HUES64 (cell line): Measurements from ENCODE around the gene SLC43A1.
"Not testable (repeated sequence)": the region's sequence is repeated elsewhere in the genome, so short reads cannot be mapped to it uniquely, and the experiment has no call there.

ENCODE experiments used
- H3K27ac ChIP-seq: 2 replicates; pipeline ENCODE4 v1.7.0; 2013; ENCODE audit warnings: low read depth, low read length, inconsistent platforms
- H3K27me3 ChIP-seq: 2 replicates; pipeline ENCODE4 v1.6.1; 2013; ENCODE audit warnings: mild to moderate bottlenecking, low read length; ENCODE audit not compliant: insufficient read depth
- H3K36me3 ChIP-seq: 2 replicates; pipeline ENCODE4 v1.6.1; 2013; ENCODE audit warnings: mild to moderate bottlenecking, low read length; ENCODE audit not compliant: insufficient read depth
- H3K4me1 ChIP-seq: 2 replicates; pipeline ENCODE4 v1.6.1; 2013; ENCODE audit warnings: mild to moderate bottlenecking, low read length, moderate library complexity; ENCODE audit not compliant: insufficient read depth
- H3K4me3 ChIP-seq: 2 replicates; pipeline ENCODE4 v1.5.1; 2013; ENCODE audit warnings: mild to moderate bottlenecking, low read length, moderate library complexity
- H3K9ac ChIP-seq: 2 replicates; pipeline ENCODE4 v1.6.1; 2013; ENCODE audit warnings: mild to moderate bottlenecking, low read depth, low read length
- H3K9me3 ChIP-seq: 2 replicates; pipeline ENCODE4 v1.6.1; 2013; ENCODE audit warnings: low read depth, low read length; ENCODE audit not compliant: insufficient read depth
- WGBS: fragments of 150-250, 120-280 bp; methylation state at CpG from one replicate; pipeline ENCODE4 v1.1.7; 2013; ENCODE audit warnings: missing lambda C conversion rate; 5-methylcytosine and 5-hydroxymethylcytosine counted together

The SLC43A1 gene

DNA sequence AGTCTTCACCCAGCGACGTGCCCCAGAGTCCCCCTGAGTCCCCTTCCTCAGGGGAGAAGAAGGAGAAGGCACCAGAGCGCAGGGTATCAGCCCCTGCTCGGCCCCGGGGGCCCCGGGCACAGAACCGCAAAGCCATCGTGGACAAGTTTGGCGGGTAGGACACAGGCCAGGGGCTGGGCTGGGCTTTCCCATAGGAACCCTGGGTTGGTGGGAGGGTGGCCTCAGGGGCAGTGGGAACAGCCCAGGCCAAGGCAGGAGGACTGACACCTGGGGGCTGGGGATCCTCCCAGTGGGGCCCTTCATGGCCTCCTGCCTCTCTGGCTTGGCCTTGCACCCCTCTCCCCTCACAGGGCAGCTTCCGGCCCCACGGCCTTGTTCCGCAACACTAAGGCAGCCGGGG is 30.4 kb upstream of the SLC43A1 start:
- Histone ChIP-seq H3K9ac (no peak overlapping the region), H3K27me3 (no peaks in the 10 kb centered on the region; the same call in 1 of the 2 replicates), H3K4me3 (no peak overlapping the region), H3K9me3 (no peaks in the 10 kb centered on the region), H3K36me3 (peaks cover 17% of the 10 kb centered on the region), H3K27ac (no peak overlapping the region), H3K4me1 (peaks cover 9% of the 10 kb centered on the region)
- 94% methylated on average over 13 of the region's 13 CpGs for WGBS

DNA sequence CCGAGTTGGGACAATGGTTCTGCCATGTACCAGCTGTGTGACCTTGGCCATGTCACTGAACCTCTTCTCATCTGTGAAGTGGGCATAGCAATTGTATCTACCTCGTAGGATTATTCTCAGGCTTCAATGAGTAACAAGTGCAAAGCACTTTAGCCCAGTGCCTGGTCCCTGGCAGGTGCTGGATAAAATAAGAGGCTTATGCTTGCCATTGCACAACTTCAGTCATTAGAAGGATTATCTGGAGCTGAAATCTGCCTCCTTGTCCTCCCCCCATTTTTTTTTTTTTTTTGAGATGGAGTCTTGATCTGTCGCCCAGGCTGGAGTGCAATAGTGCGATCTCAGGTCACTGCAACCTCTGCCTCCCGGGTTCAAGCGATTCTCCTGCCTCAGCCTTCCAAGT is 29.1 kb upstream of the SLC43A1 start:
- Histone ChIP-seq H3K4me3 (no peak overlapping the region), H3K9me3 (no peaks in the 10 kb centered on the region), H3K36me3 (peaks cover 3% of the 10 kb centered on the region), H3K9ac (no peak overlapping the region), H3K4me1 (peaks cover 9% of the 10 kb centered on the region), H3K27ac (no peak overlapping the region), H3K27me3 (no peaks in the 10 kb centered on the region; the same call in 1 of the 2 replicates)
- 93% methylated on average over 6 of the region's 6 CpGs for WGBS

DNA sequence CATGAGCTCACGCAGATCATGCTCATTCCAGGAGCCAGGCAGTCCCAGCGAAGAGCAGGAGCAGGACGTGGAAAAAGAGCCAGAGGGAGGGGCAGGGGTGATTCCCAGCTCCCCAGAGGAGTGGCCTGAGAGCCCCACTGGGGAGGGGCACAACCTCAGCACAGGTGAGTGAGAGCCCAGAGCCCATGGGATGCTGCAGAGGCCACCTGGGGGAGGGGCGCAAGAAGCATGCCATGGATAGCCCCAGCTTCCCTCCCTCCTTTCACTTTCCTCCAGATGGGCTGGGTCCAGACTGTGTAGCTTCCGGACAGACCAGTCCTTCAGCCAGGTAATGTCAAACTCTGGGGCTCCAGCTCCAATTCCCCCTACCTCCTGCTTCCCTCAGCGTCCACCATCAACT is 28.1 kb upstream of the SLC43A1 start:
- Histone ChIP-seq H3K27me3 (no peaks in the 10 kb centered on the region; the same call in 1 of the 2 replicates), H3K36me3 (0 out of 2 replicates have a peak, but pooled peaks cover under 1% of the 10 kb centered on the region), H3K4me1 (peaks cover 9% of the 10 kb centered on the region), H3K9ac (no peak overlapping the region), H3K27ac (no peak overlapping the region), H3K9me3 (no peaks in the 10 kb centered on the region), H3K4me3 (no peak overlapping the region)
- WGBS = 67% methylated on average over 6 of the region's 6 CpGs

DNA sequence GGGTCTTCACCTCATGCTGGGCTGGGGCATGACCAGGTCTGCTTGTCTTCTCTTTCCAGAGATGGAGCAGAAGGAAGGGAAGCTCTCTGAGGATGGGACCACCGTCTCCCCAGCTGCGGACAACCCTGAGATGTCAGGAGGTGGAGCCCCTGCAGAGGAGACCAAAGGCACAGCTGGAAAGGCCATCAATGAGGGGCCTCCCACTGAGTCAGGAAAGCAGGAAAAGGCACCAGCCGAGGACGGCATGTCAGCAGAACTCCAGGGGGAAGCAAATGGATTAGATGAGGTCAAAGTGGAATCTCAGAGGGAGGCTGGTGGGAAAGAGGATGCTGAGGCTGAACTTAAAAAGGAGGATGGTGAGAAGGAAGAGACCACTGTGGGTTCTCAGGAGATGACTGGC is 27.1 kb upstream of the SLC43A1 start:
- WGBS = 30% methylated on average over 4 of the region's 4 CpGs
- Histone ChIP-seq H3K36me3 (no peaks in the 10 kb centered on the region), H3K9me3 (no peaks in the 10 kb centered on the region), H3K9ac (no peak overlapping the region), H3K27ac (no peak overlapping the region), H3K27me3 (no peaks in the 10 kb centered on the region; the same call in 1 of the 2 replicates), H3K4me1 (peaks cover 11% of the 10 kb centered on the region), H3K4me3 (no peak overlapping the region)

DNA sequence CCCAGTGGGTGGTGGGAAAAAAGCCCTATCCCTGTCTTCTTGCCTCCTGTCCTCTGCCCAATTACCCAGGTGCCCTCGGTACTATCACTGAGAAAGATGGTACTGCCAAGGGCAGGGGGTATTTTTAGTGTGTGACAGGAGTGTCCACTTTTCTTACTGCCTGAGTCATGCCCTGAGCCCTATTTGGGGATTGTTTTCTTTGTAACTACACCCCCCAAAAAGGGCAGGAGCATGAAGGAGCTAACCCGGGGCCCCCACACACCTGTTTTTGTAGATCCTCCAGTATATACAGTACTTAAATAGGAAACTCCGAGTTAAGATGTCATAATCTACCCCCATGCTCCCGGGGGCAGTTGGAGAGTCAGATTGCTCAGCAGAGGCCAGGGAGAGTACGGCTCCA is 25.7 kb upstream of the SLC43A1 start:
- H3K27me3 ChIP-seq = no peaks in the 10 kb centered on the region; the same call in 1 of the 2 replicates

DNA sequence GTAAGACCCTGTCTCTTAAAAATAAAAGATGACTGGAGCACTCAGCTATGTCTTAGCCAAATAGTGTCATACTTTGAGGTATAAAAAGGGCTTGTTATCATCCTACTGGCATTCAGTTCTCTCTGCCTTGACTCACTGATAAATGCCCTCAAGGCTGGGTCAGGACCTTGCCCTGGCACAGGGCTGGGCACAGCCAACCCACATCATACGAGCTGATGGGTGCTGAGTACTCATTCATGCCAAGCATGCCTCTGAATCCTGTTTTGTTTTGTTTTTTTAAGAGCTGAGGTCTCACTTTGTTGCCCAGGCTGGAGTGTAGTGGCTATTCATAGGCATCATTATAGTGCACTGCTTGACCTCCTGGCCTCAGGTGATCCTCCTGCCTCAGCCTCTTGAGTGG is 23.8 kb upstream of the SLC43A1 start:
- WGBS = 95% methylated on average over 1 of the region's 1 CpG

More for the DNA sequence above, 25.7 kb upstream of the SLC43A1 start:
- no peaks in the 10 kb centered on the region for H3K9me3 ChIP-seq
- no peak overlapping the region for H3K27ac ChIP-seq
- no peak overlapping the region for H3K4me3 ChIP-seq
- H3K4me1 ChIP-seq = peaks cover 18% of the 10 kb centered on the region
- no peaks in the 10 kb centered on the region for H3K36me3 ChIP-seq
- H3K9ac ChIP-seq = no peak overlapping the region
- WGBS = 92% methylated on average over 5 of the region's 5 CpGs

DNA sequence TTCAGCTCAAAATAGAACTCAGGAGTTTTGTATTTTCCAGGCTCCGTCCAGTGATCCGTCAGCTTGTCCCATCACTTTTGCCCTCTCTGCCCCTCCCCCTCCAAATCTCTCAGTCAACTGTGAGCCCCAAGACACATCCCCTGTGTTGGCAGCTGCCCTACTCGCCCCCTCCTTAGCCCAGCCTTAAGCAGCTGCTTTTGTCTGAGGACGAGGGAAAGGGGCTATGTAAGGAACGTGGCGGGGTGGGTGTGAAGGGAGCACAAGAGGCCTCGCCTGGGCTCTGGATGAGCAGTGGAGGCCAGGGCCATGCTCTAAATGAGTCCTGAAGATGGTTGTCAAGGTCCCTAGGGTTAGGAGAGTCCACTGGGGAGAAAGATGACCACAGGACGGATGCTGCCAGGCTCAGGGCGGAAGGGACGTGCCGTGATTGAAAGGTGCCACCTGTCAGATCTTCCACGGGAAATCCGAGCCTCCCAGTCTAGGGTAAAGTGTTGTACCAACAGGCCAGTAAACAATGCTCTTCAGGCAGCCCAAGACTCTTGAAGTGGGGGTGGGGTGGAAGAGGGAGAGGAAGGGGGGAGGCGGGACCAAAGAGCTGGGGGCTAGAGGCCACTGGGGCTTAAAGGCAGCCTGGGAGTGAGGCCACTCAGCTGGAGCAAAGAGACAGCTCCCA is 21.6 kb upstream of the SLC43A1 start, which contains the start of gene SMTNL1:
SMTNL1 (plus strand) TSS at position 649 of the 673 bp plus-strand sequence. CDS start 5,048 bp downstream, outside the sequence.
- Histone ChIP-seq H3K27me3 (no peaks in the 10 kb centered on the region), H3K27ac (no peak within 1 kb of the TSS), H3K9me3 (no peaks in the 10 kb centered on the region), H3K36me3 (no peaks in the 10 kb centered on the region), H3K4me1 (peaks cover 9% of the 10 kb centered on the region; the same call in 1 of the 2 replicates), H3K9ac (no peak within 1 kb of the TSS), H3K4me3 (no peak within 1 kb of the TSS)
- WGBS = 70% methylated on average over 14 of the region's 14 CpGs

More for the DNA sequence above, 23.8 kb upstream of the SLC43A1 start:
- Histone ChIP-seq H3K27ac (no peak overlapping the region), H3K36me3 (no peaks in the 10 kb centered on the region), H3K4me3 (no peak overlapping the region), H3K27me3 (no peaks in the 10 kb centered on the region; the same call in 1 of the 2 replicates), H3K9ac (no peak overlapping the region), H3K4me1 (peaks cover 18% of the 10 kb centered on the region), H3K9me3 (no peaks in the 10 kb centered on the region)

DNA sequence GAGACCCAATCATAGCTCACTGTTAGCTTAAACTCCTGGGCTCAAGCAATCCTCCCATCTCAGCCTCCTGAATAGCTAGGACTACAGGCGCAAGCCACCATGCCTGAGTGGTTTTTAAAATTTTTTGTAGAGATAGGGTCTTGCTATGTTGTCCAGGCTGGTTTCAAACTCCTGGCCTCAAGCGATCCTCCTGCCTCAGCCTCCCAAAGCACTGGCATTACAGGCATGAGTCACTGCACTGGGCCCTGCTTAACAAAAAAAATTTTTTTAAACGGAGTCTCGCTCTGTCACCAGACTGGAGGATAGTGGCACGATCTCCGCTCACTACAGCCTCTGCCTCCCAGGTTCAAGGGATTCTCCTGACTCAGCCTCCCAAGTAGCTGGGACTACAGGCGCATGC is 18.9 kb upstream of the SLC43A1 start:
- H3K36me3 ChIP-seq, H3K4me3 ChIP-seq, H3K27ac ChIP-seq, H3K9ac ChIP-seq, H3K27me3 ChIP-seq, H3K9me3 ChIP-seq: not testable (repeated sequence)
- peaks cover 18% of the 10 kb centered on the region for H3K4me1 ChIP-seq
- 93% methylated on average over 6 of the region's 7 CpGs for WGBS

DNA sequence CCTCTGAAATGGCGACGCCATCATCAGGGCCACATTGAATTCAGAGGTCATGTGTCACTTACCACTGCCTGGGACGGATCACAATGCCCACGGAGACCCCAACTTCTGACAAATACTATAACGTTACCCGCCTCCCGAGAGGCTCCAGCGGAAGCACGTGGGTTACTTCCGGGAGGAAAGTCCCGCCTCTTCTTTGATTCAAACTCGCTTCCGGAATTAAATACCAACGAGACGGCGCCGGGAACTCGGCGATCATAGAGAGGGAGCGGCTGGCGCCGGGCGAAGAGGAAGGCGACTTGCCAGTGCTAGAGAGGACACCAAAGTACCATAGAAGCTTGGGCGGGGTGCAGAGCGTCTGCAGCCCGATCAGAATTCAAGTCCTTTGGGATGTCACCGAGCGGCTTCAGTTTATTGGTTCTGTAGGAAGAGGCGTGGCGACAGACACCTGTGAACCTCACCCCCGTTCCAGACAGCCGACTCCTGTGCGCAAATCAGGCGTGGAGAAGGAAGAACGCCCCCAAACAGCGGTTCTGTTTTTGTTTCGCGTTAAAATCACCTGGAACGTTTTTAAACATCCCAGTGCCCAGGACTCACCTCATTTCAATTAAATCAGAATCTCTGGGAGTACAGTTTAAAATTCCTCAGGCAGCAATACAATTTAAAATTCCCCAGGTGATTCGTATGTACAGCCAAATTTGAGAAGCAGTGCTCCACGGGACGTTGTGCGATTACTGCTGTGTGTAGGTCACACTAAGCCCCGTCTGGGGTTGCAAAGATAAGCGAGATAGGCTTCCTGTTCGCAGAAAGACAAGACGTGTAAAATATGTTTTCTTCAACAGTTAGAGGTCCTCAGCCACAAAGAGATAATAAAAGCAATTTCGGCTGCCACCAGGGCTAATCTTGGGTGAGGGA is 15.3 kb upstream of the SLC43A1 start, which contains the start of gene TIMM10:
TIMM10 (minus strand) TSS at position 159 of the 912 bp plus-strand sequence. CDS start 565 bp downstream, outside the sequence.
- H3K36me3 ChIP-seq = peaks cover 18% of the 10 kb centered on the region
- no peaks in the 10 kb centered on the region for H3K27me3 ChIP-seq
- no peaks in the 10 kb centered on the region for H3K9me3 ChIP-seq
- peak within 1 kb of the TSS; percentile 42 for H3K27ac ChIP-seq
- peaks cover 12% of the 10 kb centered on the region for H3K4me1 ChIP-seq
- H3K4me3 ChIP-seq = peak within 1 kb of the TSS; percentile 86
- WGBS = 2% methylated on average over 49 of the region's 49 CpGs
- H3K9ac ChIP-seq = peak within 1 kb of the TSS; percentile 82

DNA sequence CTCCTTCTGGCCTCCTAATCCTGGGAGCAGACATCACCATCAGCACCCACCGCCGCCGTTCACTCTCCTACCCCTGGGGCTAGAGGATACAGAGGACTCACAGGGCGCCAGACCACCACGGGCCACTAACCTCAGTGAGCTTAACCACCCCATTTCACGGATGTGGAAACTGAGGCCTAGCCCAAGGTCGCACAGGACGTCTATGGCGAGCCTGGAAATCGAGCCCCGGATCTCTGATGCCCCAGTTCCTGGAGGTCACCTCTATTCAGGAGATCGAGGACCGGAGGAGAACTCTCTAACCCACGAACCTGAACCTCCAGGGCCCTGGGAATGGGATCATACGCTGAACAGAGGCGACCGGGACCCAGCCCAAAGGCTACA is 14.7 kb upstream of the SLC43A1 start:
- H3K4me1 ChIP-seq = peaks cover 12% of the 10 kb centered on the region
- H3K27me3 ChIP-seq = no peaks in the 10 kb centered on the region
- 1% methylated on average over 17 of the region's 17 CpGs for WGBS
- H3K27ac ChIP-seq = peak overlapping the region; percentile 37
- no peaks in the 10 kb centered on the region for H3K9me3 ChIP-seq
- H3K9ac ChIP-seq = peak overlapping the region; percentile 82
- H3K4me3 ChIP-seq = peak overlapping the region; percentile 86
- peaks cover 18% of the 10 kb centered on the region for H3K36me3 ChIP-seq

DNA sequence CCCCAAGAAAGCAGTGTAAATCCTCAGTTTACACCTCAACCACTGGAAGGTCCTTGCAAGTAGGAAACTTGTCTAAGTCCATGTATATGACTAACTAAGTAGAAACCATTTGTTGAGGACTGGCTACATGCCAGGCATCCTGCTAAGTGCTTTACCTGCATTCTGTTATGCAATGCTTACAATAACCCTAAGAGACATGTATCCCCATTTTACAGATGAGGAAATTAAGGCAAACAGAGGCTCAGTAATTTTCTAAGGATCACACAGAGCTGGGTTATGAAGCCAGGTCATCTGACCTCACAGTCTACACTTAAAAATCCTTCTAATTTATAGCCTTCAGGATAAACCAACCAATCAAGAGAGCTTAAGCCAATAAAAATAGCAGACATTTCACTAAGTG is 13.5 kb upstream of the SLC43A1 start:
- Histone ChIP-seq H3K4me3 (no peak overlapping the region), H3K9ac (no peak overlapping the region), H3K36me3 (peaks cover 18% of the 10 kb centered on the region), H3K27ac (no peak overlapping the region), H3K9me3 (no peaks in the 10 kb centered on the region), H3K27me3 (no peaks in the 10 kb centered on the region), H3K4me1 (peaks cover 12% of the 10 kb centered on the region)
